ENCODE data around the gene TENM3.

DNA sequence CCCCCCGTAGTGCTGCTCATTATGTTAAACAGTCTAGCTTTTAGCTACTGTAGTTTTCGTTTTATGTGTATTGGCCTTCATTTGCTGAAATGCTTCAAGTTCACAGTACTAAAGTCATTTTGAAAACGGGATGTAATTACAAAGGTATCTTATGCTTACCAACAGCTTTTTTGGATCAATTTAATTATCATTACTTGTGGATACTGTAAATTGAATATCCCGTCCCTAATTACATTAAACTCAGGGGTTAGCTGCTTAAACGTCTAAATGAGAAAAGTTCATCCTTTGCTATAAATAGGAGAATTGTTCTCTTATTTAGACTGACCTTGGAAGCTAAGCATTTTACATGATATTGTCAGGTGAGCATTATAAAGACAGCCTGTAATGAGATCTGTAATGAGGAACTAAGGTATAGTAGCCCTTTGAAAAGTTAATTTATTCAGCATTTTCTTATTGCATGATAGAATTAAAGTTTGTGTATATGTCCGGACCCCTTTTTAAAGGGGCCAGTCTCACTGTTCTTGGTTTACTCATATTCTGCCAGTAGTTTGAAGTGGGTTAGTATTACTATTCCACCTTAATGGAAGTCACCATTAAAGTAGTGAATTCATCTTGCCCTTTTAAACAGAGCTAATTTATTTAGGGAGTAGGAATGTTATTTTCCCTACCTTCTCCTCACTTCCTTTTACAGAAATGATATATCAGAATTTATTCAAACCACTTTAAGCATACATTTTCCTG, 252.6 kb downstream of the TENM3 start:
- TF ChIP-seq, protein P1, sequence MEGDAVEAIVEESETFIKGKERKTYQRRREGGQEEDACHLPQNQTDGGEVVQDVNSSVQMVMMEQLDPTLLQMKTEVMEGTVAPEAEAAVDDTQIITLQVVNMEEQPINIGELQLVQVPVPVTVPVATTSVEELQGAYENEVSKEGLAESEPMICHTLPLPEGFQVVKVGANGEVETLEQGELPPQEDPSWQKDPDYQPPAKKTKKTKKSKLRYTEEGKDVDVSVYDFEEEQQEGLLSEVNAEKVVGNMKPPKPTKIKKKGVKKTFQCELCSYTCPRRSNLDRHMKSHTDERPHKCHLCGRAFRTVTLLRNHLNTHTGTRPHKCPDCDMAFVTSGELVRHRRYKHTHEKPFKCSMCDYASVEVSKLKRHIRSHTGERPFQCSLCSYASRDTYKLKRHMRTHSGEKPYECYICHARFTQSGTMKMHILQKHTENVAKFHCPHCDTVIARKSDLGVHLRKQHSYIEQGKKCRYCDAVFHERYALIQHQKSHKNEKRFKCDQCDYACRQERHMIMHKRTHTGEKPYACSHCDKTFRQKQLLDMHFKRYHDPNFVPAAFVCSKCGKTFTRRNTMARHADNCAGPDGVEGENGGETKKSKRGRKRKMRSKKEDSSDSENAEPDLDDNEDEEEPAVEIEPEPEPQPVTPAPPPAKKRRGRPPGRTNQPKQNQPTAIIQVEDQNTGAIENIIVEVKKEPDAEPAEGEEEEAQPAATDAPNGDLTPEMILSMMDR (conservative IDR thresholded peaks at IDR 0.05), result no peak
- TF ChIP-seq EZH2 (IDR thresholded peaks at IDR 0.05; ENCODE audit: low read depth), result no peak
